HG02943 (cell line): Measurements from ENCODE around the gene ASPM.
"Not testable (repeated sequence)": the region's sequence is repeated elsewhere in the genome, so short reads cannot be mapped to it uniquely, and the experiment has no call there.

Experiments
- ATAC-seq: cut with Tn5 transposase; IDR thresholded peaks from one replicate; pipeline ENCODE4 v1.9.1; 2021; ENCODE audit warnings: mild to moderate bottlenecking, low read depth, moderate library complexity; ENCODE audit not compliant: unreplicated experiment

Gene ASPM

GRCh38 chr1:197149340-197149739, 2.9 kb upstream of the ASPM start:
- no peak for ATAC-seq

GRCh38 chr1:197145446-197146024, 934 bp downstream of the ASPM start:
- ATAC-seq: no peak

GRCh38 chr1:197144570-197145325, 1.7 kb downstream of the ASPM start:
- no peak for ATAC-seq

GRCh38 chr1:197143276-197143675, 3.2 kb downstream of the ASPM start:
- ATAC-seq: no peak

- ATAC-seq: no peak
Measured at GRCh38 chr1:197141575-197141974, 4.9 kb downstream of the ASPM start.

GRCh38 chr1:197140121-197140520, 6.3 kb downstream of the ASPM start:
- no peak for ATAC-seq

- ATAC-seq: no peak
Measured at GRCh38 chr1:197139169-197139568, 7.3 kb downstream of the ASPM start.

- no peak for ATAC-seq
Measured at GRCh38 chr1:197137322-197137721, 9.1 kb downstream of the ASPM start.

- ATAC-seq: no peak
Measured at GRCh38 chr1:197130677-197131304, 15.7 kb downstream of the ASPM start.

GRCh38 chr1:197129698-197130097, 16.8 kb downstream of the ASPM start:
- no peak for ATAC-seq

- ATAC-seq: no peak
Measured at GRCh38 chr1:197127246-197127912, 19.1 kb downstream of the ASPM start.

GRCh38 chr1:197126691-197127090, 19.8 kb downstream of the ASPM start:
- ATAC-seq: no peak

GRCh38 chr1:197124376-197124775, 22.1 kb downstream of the ASPM start:
- ATAC-seq: no peak

GRCh38 chr1:197116156-197116555, 30.3 kb downstream of the ASPM start:
- ATAC-seq: no peak

GRCh38 chr1:197106869-197107268, 39.6 kb downstream of the ASPM start:
- ATAC-seq: no peak

- no peak for ATAC-seq
Measured at GRCh38 chr1:197103300-197103699, 43.2 kb downstream of the ASPM start.

GRCh38 chr1:197101978-197102377, 44.5 kb downstream of the ASPM start:
- ATAC-seq: no peak

- ATAC-seq: no peak
Measured at GRCh38 chr1:197100677-197101076, 45.8 kb downstream of the ASPM start.

GRCh38 chr1:197099444-197099843, 47.0 kb downstream of the ASPM start:
- ATAC-seq: no peak

GRCh38 chr1:197096971-197097370, 49.5 kb downstream of the ASPM start:
- not testable (repeated sequence) for ATAC-seq

- ATAC-seq: no peak
Measured at GRCh38 chr1:197096137-197096536, 50.3 kb downstream of the ASPM start.
